ENCODE data around the gene KRIT1.

GRCh38 chr7:92161271-92161670 is 84.4 kb downstream of the KRIT1 start:
- no peak for TF ChIP-seq MAX (IDR thresholded peaks at IDR 0.05; ENCODE audit: low read depth)
- TF ChIP-seq CTCF (IDR thresholded peaks at IDR 0.05): no peak
- no peak for TF ChIP-seq REST (IDR thresholded peaks at IDR 0.05; ENCODE audit: low read depth, low read length)
- no peak for TF ChIP-seq PBX3 (IDR thresholded peaks at IDR 0.05)
- TF ChIP-seq TAF1 (IDR thresholded peaks at IDR 0.05; ENCODE audit: borderline replicate concordance, low read depth, low read length): no peak
- no peak for TF ChIP-seq NFIC (IDR thresholded peaks at IDR 0.05; ENCODE audit: borderline replicate concordance)
- TF ChIP-seq FOXJ3 (CRISPR knock-in tag; IDR thresholded peaks at IDR 0.05): no peak
- TF ChIP-seq TCF12 (IDR thresholded peaks at IDR 0.05): no peak
- no peak for TF ChIP-seq JUND (IDR thresholded peaks at IDR 0.05)
- TF ChIP-seq CHD2 (IDR thresholded peaks at IDR 0.05; ENCODE audit: low read length, partially characterized antibody): no peak
- TF ChIP-seq ZBTB33 (IDR thresholded peaks at IDR 0.05; ENCODE audit: borderline replicate concordance, low read depth): no peak
